G401.6 (cell line): ENCODE data around the gene NHS.

Experiments
- FAIRE-seq: peaks from 2 replicates; lab custom pipeline; 2012; peaks lifted over from hg19 to GRCh38; lab: Jason Lieb, UNC

The NHS gene

GRCh38 chrX:17590892-17591740 lies 216.1 kb downstream of the NHS start:
- FAIRE-seq: no peak

DNA sequence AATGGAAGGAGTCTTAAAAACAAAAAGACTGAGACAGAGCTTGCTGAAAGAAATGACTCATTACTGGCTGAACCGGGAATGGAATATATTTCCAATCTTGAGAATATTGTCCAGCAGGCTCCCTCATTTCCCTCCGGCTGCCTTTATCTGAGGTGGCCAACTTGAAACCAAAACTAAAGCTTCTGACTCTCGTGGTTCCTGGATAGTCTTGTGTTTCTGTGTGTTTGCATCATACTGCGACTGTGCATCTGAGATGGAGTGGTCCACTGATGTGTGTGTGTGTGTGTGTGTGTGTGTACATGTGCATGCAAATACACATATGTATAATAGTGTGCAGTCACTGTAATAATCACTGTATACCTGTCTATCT lies 216.7 kb downstream of the NHS start:
- no peak for FAIRE-seq

GRCh38 chrX:17592117-17592516 lies 217.1 kb downstream of the NHS start:
- no peak for FAIRE-seq

DNA sequence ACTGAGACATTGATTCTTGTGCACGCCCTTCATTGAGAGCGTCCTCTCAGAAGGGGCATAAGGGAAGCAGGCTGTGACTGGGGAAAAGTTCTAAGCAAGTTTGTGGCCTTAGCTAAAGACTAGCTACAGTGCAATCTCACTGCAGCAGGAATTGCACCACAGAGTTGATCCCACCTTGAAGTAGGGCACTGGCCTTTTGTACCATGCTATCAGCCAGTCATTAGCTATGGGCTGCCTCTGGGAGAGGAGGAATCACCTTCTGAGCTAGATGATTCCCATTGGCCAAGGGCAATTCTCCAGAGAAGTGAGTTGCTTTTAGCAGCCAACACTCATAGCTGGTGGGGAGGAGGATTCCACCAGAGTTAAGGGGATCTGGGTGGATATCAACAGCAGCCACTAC lies 219.7 kb downstream of the NHS start:
- FAIRE-seq: no peak

GRCh38 chrX:17595456-17596035 lies 220.5 kb downstream of the NHS start:
- no peak for FAIRE-seq

GRCh38 chrX:17596061-17596460 lies 221.1 kb downstream of the NHS start:
- no peak for FAIRE-seq

DNA sequence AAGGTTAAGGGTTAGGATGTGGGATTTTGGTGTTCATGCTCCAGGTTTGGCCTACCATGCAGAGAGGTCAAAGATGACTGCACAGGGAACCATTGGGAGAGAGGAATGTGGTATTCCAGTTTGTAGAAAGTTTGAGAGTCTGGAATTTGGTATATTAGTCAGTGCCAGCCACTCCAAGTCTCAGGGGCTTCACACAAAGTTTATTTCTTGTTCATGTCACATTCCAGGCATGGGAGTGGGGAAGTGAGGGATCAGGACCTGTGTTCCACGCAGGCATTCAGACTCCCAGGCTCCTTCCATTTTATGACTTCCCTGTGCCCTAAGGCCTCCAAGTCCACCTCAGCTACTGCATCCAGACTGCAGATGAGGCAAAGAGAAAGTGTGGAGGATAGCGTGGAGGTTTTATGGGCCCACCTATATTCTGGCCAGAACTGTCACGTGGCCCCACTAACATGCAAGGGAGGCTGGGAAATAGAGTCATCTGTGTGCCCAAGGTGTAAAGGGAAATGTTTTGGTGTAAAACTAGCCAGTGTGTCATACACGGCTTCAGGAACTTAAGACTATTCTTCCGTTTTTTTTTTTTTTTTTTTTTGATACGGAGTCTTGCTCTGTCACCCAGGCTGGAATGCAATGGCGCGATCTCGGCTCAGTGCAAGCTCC lies 221.7 kb downstream of the NHS start:
- no peak for FAIRE-seq

- FAIRE-seq: no peak
Measured at GRCh38 chrX:17597327-17597726, 222.3 kb downstream of the NHS start.

DNA sequence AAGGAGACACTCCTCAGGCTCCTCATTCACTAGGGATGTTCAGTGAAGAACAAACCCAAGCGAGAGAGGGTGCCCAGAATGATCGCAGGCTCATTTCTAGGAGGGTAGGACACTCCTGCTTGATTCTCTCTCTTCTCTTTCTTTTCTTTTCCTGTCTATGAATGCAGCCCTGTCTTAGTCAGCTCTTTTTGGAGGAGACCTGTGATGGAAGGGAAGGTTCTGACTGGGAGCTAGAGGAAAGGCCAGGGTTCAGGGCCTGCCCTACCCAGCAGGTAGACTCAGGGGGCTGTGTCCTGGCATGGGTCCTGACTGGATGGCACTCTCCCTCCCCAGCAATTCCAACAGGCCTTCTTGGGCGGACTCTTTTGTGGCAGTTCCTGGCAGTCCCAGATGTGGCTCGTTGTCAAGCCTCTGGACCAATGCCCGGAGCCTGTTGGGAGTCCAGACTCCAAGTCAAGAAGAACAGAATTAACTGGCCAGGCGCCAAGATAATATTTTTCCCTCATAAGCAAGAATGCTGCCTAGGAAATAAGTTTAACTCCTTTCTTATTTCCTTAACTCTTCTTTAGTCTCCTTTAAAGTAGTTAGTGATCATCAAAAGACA lies 222.9 kb downstream of the NHS start:
- no peak for FAIRE-seq

- FAIRE-seq: no peak
Measured at GRCh38 chrX:17601441-17602200, 226.6 kb downstream of the NHS start.

- no peak for FAIRE-seq
Measured at GRCh38 chrX:17602245-17602644, 227.2 kb downstream of the NHS start.

- no peak for FAIRE-seq
Measured at GRCh38 chrX:17603196-17603595, 228.2 kb downstream of the NHS start.

DNA sequence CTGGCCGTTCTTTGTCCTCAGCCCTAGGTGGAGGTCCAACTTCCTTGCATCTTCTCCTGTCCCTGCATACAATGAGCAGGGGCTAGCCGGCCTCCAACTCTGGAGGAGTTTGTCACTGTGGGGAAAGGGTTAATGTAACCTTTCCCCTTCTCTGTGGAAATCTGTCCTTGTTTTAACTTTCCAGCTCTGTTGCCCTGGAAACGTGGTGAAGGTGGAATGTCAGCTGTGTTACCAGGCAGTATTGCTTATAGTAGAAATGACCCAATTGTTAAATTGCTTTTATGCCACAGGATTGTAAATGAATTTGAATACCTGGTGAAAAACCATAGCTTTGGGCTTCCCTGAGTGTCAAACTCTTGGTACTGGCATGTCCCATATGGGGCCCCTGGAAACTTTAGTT lies 230.7 kb downstream of the NHS start:
- FAIRE-seq: no peak

GRCh38 chrX:17606231-17606630 lies 231.2 kb downstream of the NHS start:
- no peak for FAIRE-seq

DNA sequence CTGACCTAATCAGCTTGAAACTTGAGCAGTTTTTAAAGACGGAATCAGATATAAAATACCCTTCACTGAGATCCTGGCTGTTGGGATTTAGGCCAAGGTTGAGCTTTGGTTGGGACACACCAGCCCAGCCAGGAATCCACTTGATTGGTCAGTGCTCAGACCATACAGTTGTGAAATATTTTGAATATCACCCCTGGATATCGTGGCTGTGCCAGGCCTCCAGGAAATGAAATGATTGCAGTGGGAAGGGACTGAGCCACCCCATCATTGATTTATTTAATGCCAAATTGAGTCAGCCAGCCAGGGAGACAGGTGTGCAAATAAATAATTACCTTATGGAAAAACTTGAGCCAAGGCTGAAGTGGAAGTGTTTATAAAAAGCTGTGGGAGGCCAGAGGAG lies 233.9 kb downstream of the NHS start:
- FAIRE-seq: no peak

DNA sequence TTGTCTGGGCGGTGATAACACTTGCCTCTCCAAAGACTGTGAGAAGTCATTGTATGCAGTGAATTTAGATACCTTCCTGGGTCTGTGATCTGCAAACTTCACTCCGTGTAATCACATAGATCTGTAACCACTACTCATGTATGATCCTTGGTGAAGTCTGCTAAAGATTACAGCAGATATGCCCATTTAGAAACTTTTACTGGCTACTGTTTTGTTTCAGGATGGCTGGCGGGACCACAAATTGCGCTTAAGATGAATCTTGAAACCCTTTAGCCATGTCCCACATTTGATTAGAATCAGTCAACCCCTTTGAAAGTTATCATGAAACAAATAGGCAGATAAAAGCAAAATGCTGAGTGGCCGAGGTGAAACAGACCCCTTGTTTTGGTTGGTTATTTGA lies 235.8 kb downstream of the NHS start:
- FAIRE-seq: no peak

- FAIRE-seq: no peak
Measured at GRCh38 chrX:17613979-17614588, 239.1 kb downstream of the NHS start.

GRCh38 chrX:17616936-17617335 lies 241.9 kb downstream of the NHS start:
- no peak for FAIRE-seq

GRCh38 chrX:17617806-17618205 lies 242.8 kb downstream of the NHS start:
- FAIRE-seq: no peak

- FAIRE-seq: no peak
Measured at GRCh38 chrX:17621566-17622270, 246.7 kb downstream of the NHS start.

DNA sequence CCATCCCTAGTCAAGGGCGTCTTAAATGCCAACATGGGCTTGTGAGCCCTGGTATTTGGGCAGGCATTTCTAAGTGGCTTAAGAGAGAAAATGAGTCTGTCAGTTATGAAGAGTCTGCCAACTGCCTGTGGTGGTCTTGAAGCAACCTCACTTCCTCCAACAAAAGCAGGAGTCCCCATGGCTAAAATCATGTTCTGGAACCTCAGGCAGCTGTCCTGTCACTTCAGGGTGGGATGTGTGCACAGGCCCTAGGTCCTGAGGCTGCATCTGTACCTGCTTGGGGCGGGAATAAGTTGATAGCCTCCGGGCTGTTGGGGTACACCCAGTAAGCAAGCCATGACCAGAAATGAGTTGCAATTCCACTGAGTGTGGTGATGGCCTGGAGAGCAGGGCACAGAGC lies 247.3 kb downstream of the NHS start:
- no peak for FAIRE-seq
